Epidermal melanocyte (primary cell): ENCODE measurements around the gene HSF5.

ENCODE experiments used
- DNase-seq: peaks from one replicate; pipeline ENCODE4 v3.0.0; 2011; ENCODE audit warnings: low spot score; ENCODE audit not compliant: insufficient read length

HSF5 gene, protein sequence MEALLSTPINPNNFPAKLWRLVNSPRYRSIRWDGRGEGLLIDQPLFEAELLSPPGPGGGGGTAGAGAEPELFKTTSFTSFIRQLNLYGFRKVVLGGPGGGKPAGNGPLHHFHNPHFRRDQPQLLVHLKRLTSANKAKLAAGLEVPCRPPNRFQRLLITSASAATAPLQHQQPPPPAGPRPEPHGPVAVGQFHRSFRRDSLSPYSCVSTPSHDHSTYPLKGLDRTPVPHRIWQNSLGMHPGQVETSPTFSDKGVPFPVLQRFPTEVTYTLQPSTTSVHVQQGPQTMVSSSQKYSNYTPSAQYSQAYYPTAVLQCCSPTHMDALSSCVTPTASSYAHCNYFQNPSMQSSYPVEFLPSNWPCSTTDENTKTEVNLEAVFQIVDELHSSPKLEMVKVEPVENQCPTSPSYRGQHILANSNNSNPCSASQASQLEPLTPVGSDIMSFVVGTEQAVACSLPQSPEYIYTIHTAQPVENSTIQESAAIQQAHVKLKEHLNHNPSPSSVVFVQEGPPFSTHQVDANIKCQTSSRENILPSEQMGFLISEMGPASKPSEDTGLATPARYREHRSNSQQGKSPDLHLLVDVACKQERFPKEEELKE

DNA sequence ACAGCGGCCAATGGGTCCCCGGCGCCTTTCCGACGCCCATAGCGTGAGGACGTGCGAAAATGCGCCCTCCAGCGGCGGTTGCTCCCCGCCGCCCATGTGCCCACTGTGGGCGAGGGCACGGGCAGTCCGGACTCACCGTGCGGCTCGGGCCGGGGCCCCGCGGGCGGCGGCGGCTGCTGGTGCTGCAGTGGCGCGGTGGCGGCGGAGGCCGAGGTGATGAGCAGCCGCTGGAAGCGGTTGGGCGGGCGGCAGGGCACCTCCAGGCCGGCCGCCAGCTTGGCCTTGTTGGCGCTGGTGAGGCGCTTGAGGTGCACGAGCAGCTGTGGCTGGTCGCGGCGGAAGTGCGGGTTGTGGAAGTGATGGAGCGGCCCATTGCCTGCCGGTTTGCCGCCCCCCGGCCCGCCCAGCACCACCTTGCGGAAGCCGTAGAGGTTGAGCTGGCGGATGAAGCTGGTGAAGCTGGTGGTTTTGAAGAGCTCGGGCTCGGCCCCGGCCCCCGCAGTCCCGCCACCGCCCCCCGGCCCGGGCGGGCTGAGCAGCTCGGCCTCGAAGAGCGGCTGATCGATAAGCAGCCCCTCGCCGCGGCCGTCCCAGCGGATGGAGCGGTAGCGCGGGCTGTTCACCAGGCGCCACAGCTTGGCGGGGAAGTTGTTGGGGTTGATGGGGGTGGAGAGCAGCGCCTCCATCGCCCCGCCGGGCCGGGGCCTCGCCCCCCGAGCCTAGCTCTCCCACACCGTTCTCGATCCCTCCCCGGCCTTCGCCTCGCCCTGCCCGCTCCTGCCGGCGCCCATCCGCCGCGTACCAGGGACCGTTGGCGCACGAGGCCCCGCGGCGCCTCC is at the start of gene HSF5:
Gene HSF5 (minus strand): TSS at position 820 of the 839 bp plus-strand sequence. CDS start 134 bp downstream, at position 686.
- no peak for DNase-seq

- DNase-seq: no peak
These were observed 49.1 kb upstream of the HSF5 start for GRCh38 chr17:58537266-58537665.

- no peak for DNase-seq
These were observed 48.3 kb upstream of the HSF5 start for GRCh38 chr17:58536542-58536941.

DNA sequence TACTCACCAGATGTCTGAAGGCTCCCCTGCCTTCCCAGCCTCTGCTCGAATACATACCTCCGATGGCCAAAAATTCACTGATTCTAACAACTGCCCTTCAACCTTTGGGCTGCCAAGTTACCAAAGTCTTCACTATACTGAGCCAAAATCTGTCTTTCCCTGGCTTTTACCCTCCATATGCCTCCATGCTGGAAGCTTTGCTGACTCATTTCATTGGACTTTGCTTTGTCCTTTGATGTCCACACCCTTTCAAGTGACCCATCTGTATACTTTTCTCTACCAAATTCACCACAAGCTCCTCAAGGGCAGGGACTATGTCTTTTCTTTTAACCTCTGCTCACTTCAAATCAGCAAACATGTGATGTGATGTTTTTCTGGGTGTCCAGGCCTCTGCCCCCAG is 47.2 kb upstream of the HSF5 start:
- no peak for DNase-seq

GRCh38 chr17:58534901-58535421 is 46.8 kb upstream of the HSF5 start:
- no peak for DNase-seq

DNA sequence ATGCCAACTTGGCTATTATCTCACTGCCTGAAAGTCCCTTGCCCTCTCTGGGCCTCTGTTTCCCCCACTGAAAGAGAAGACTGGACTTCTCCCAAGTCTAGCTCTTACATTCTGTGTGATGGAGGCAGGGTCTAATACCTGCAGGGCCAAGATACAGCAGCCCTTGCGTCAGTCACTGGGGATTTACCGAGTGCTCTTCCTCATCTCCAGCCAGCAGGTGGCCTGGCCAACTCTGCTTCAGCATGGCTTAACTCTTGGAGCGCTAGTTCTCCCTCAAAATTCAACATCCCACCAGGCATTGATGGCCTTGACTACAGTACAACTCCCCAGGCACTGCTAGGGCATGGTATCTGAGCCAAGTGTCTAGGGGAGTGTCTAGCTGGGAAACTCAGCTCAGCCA is 46.1 kb upstream of the HSF5 start:
- no peak for DNase-seq

- DNase-seq: peak; percentile 93
These were observed 45.5 kb upstream of the HSF5 start for GRCh38 chr17:58533616-58534188.

DNA sequence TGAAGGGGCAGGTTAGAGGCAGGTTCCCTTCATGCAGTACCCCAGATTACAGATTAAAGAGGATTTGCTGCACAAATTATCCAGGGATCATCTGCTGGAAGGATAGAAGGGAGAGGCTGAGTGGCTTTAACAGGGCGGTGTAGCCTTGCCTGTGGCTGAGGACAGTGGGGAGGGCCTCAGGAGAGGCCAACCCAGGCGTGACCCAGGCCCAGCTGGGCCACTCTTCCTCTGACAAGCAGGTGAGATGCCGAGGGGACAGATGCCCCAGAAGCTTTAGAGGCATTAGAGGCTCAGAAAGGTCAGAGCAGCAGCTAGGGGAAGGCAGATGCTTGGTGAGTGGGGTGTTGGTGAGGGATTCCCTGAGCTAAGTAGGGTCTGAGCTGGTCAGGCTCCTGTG is 44.3 kb upstream of the HSF5 start:
- no peak for DNase-seq

GRCh38 chr17:58531661-58532554 is 43.7 kb upstream of the HSF5 start:
- peak; percentile 59 for DNase-seq

GRCh38 chr17:58531122-58531521 is 42.9 kb upstream of the HSF5 start:
- no peak for DNase-seq

DNA sequence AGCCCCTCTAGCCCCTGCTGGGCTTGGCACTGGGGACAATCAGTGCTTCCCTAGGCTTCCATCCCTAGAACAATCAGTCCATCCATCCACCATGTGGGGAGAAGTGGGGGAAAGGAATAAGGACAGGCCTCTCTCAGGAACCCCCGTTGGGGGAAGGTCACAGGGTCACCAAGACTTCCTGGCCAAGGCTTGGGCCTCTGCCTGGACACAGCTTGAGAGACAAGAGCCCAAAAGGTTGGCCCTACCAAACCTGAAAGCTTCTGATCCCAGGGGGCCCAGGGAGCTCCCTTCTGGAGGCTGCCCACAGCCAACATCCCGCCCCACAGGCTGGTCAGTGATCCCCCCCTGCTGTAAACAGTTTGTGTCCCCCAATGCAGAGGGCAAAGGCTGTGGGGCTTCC is 42.4 kb upstream of the HSF5 start:
- DNase-seq: no peak

GRCh38 chr17:58529275-58529674 is 41.1 kb upstream of the HSF5 start:
- no peak for DNase-seq

DNA sequence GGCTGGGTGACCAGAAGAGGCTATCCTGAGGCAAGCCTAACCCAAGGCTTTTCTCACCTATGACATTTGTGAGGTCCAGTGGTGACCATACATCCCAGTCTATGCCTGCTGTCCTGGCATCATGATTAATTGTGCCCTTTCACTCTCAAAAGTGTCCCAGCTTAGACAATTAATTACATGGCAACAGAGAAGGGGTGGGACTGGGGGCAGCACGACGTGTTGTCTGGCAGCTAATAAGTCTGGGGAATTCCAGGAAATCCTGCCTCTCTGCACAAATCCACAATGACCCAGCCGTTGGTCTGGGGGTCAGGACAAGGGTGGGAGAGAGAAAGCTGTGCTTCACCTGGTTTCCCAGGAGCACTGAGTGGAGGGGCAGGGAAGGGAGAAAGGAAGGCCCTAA is 40.2 kb upstream of the HSF5 start:
- no peak for DNase-seq

DNA sequence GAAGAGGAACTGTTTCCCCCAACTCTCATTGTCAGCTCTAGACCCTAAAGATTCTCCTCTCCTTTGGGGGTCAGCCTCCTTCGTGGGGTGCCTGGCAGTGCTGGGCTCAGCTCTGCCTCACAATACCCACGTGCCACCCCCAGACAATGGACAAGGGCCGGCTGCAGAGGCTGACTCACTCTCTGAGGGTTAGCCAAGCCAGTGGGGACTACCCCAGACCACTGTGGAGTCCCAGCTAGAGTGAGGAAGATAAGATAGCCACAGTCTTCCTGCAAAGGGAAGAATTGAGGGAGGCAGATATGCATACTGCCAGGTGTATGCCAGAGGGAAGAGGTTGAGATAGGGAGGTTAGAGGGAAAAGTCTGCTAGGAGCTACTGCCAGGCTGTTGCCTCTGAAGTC is 39.7 kb upstream of the HSF5 start:
- DNase-seq: no peak

GRCh38 chr17:58527306-58527705 is 39.1 kb upstream of the HSF5 start:
- no peak for DNase-seq

DNA sequence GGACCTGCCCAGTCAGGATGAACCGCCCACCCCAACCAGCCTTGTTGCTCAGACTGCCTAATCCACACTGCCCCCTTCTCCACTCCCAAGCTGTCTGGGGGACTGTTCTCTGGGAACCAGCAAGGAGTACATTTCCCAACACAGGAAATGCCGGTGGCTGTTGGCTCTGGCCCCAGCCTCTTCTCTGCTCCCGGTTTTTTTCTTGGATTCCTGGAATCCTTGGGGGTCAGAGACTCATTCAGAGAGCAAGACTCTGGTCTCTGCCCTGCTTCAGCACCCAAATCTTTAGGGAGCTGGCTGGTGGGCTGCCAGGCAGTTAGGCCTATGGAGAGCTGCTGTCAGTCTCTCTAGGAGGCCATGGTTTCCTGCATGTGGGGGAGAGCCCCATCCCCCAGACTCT is 37.0 kb upstream of the HSF5 start:
- no peak for DNase-seq

- DNase-seq: no peak
These were observed 33.5 kb upstream of the HSF5 start for GRCh38 chr17:58521680-58522079.

GRCh38 chr17:58520843-58521430 is 32.7 kb upstream of the HSF5 start:
- no peak for DNase-seq

DNA sequence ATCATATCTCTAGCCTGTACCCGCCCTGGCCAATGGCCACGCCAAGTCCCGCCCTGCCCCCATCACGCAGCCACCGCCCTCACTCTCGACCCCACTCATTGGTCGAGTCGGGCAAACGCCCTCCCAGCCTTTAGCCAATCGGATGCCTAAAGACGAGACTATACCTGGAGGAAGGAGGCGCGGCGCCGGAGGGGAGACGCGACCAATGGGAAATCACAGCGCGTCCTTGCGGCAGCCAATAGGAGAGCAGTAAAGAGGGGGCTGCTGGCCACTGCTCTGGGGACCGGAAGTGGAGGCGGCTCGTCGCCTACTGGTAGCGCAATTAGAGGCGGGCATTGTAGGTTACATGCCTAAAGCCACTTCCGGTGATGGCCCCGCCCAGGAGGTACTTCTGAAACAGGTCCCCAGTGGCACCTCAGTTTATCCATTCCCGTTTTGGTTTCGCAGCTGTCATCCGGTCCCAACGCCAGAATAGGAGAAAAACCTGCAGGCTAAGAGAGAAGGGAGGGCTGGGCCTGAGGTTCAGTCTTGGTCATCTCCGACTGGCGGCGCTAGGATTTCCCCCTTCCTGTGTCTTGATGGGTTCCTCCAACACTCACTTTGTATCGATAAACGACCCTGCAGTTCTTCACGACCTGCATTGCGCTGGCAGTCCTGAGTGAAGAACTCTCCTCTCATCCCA is 29.9 kb upstream of the HSF5 start:
- DNase-seq: peak; percentile 91
